Stromal cell of bone marrow (primary cell): ENCODE measurements around the gene EEF1A2.
A peak's percentile ranks its signal among the peaks of the same experiment; 100 is the strongest.

ENCODE experiments used
- DNase-seq: peaks from one replicate; pipeline ENCODE4 v3.0.0-alpha.2; 2012; ENCODE audit warnings: low read depth

The EEF1A2 gene

DNA sequence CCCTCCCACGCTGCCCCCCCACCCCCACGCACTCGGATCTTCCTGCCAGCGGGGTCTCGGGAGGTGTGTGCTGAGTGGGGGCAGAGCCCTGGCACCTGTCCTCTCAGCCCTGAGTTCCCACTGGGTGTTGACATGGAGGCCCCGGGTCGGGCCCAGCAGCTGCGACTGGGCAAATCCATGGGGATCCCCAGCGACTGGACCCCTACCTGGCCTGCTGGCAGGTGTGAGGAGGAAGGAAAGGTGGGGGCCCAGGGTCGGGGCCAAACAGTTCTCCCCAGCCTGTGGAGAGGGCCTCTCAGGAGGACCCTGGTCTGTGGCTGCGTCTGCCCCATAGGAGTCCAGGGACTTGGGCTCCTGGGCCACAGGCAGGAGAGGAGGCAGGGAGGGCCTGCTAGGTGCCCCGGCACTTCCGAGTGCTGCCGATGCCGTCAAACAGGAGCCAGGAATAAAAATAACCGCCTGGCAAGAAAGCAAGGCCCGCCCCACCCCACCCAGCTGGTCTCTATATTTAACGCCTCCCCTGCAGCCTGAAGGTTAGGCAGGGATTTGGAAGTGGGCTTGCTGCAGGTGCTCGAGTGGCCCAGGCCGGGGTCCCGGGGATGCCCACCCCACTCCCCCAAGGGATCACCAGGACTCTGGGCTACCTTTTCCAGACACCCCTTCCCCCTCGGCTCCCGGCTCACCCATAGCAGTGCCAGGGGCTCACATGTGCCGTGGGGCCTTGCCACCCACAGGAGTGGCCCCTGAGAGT, 1.4 kb upstream of the EEF1A2 start:
- no peak for DNase-seq

DNA sequence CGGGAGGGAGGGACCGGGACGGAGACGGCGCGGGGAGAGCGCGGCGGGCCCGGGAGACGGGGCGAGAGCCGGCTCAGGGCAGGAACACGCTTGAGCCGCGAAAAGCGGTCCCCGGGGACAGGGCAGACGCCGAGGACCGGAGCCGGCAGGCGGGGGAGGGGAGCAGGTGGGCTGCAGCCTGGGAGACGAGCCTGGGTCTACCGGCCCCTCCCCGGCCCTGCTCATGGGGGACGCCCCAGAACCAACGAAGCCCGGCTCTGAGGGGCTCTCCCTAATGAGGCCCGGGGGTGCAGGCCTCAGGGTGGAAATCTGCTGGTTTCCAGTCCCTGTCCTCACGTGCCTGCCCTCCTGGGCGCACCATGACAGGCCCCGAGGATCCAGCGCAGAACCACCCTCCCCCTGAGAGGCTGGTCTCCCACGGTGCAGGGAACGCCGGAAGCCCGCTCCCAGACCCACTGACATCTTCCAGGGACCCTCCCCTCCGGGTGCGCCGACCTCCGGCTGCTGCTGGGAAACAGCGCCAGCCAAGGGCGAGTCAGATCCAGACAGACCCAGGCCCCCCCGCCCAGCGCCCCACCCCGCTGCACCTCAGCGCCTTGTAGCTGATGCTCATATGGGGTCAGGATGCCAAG, 571 bp upstream of the EEF1A2 start:
- no peak for DNase-seq

DNA sequence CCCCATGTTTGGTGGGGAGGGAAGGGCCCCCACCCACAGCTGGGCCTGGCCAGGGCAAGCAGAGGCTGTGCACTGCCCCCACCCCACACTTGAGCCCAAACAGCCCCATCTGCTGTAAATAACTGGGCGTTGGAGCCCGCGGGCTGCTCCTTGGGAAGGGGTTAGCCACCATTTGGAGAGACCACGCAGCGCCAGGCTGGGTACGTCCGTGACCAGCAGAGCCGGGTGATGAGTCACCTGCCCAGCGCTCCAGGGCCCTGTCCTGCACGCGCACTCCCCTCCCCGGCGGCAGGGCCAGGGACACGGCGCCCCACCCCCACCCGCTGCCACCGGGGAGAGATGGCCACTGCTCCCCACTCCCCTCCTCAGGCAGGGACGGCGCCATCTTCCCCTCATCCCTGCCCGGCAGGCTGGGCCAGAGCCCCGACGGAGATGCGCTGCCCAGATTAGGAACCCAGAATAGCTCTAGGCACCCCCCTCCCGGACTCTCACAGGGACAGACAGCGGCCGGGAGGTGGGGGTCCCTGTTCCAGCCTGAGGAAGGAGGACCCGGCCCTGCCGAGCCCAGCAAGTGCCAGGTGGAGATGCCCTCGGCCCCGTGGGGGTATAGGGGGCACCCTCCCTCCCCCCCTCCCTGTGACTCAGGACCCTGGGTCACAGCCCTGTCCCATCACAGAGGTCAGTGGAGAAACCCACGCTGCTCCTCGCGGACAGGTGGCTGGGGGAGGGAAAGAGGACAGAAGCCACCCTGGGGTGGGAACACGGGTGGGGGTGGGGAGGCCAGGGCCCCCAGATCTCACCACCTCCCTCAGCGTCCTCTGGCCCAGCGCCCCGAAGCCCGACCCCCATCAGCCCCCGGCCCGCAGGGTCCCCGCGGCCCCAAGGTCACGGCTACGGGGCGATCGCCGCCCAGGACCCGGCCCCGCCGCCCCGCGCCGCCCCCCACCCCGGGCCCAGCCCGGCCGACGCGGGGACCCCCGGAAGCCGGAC, 642 bp downstream of the EEF1A2 start:
- DNase-seq: no peak

DNA sequence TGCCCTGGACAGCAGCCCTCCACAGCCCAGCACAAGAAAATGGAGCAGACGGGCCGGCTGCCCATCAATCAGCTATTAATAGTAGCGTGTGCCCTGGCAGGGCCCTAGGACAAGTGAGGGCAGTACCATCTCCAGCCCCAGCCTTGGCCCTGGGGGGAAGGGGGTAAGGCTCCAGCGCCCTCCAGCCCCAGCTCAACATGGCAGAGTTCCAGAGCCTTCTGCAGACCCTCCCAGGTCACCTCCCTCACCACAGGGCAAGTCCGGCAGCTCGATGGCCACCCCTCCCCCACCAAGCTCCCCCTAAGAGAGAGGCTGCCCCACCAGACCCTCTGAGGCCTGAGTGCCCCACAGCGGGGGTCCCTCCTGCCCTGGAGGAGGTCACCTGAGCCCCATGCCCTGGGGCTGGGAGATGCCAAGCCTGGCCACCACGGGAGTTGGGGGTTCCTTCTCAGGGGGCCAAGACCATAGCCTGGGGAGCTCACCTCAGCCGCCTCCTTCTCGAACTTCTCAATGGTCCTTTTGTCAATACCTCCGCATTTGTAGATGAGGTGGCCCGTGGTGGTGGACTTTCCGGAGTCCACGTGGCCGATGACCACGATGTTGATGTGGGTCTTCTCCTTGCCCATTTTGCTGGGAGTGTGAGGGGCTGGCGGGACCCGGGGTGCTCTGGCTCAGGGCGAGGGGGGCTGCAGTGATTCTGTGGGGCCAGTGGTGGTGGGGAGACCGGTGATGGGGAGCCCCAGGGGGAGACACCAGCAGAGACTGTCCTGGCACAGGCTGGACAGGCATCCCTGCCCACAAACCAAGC, 1.5 kb downstream of the EEF1A2 start:
- DNase-seq: no peak

DNA sequence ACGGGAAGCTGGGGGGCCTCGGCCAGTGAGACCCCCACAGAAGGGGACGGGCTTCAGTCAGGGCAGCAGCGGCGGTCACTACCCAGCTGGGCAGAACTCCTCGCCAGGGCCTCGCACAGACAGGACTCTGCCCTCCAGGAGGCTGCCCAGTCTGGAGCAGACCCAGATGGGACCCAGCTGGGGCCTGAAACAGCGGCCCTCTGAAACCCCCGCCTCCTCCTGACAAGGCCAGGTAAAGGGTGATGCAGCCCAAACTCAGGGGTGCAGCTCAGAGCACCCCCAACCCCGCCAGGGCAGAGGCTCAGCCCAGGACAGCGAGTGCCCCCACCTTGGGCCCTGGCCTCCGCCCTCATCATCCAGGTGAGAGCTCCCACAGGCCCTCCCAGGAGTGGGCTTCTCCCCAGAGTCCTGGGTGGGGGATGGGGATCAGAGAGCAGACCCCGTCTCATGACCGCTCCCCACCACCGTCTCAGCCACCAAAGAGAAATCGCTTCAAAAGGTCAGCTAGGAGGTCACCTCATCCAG, 2.2 kb downstream of the EEF1A2 start:
- no peak for DNase-seq

DNA sequence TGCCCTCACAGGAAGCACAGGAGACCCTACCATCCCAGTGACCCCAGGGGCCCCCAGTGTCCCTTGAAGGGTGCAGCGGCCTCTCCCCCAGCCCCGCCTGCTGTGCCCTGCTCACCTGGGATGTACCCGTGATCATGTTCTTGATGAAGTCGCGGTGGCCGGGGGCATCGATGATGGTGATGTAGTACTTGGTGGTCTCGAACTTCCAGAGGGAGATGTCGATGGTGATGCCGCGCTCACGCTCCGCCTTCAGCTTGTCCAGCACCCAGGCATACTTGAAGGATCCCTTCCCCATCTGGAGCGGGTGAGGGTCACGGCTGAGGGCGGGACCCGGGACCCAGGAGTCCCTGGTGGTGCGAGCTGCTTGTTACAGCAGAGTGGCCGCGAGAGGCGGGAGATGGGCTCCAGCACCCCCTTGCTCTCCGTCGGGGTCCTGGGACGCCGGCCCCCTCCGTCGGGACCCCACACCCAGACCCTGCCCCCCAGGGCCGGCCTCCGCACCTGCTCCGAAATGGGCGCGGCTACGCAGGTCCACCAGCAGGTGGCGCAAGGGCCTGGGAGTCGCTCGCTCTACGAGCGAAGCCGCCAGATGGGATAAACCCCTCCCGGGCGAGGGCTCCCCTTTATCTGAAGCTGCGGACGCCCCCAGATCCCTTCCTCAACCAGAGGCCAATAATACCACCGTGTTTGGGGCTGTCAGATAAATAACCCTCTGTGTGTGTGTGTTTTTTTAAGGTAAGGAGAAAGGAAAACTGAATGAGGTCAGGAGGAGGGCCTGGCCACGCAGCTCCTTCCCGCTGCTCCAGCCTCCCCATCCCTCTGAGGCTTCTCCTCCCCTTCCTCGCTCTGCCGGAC, 2.9 kb downstream of the EEF1A2 start:
- DNase-seq: peak; percentile 13

DNA sequence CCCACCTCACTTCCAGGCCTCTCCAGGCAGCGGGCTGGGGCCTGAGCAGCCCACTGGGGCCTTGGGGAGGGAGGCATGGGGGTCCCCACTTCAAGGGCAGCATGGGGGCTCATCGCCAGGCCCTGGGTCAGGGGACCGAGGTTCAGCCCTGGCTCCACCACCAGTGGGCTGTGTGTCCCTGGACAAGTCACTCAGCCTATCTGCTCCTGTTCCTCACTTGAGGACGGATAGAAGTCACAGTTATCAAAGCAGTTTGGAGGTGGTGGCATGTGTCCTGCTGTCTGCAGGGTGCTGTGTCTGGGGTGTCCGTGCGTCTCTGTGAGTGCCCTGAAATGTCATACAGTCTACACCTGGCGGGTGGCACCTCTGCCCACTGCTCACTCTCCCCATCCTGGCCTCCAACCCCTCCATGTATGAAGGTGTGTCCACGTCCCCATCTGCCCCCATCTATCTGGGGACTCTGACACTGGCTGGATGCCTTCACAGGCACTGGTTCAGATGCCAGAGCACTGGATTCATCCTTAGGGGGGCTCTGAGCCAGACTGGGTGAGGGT, 3.6 kb downstream of the EEF1A2 start:
- no peak for DNase-seq

DNA sequence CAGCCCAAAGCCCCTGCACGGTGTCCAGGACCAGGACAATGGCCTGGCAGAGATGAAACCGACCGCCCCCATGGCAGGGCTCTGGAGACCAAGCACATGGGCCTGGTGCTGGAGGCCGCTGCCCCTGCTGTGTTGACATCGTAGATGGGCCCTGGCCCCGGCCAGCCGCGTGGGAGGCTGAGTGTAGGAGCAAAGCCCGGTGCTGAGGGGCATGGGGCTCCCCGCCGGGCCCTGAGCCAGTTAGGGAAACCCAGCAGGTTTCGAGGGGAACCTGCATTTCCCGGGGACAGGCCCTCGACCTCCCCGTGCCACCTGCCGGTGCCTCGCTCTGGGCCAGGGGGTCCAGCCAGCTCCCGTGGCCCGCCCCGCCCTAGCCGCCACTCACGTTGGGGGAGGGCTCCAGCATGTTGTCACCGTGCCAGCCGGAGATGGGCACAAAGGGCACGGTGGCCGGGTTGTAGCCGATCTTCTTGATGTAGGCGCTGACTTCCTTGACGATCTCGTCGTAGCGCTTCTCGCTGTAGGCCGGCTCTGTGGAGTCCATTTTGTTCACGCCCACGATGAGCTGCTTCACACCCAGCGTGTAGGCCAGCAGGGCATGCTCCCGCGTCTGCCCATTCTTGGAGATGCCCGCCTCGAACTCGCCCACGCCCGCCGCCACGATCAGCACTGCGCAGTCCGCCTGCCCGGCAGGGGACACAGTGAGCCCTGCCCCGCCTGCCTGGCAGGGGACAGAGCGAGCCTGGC, 4.3 kb downstream of the EEF1A2 start:
- DNase-seq: no peak

DNA sequence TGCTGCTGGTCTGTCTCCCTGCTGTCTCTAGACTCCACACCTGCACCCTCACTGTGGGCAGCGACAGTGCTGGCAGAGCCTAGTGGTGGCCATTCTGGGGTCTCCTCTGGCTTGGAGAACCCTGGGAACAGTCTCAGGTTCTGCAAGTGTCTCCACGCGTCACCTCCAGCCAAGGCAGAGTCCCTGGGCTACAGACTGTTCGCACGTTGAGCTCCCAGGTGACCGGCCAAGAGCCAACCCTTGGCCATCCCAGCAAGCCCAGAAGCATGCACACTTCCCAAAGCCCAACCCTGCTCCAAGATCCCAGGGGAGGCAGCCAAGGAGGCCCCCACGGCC, 4.8 kb downstream of the EEF1A2 start:
- DNase-seq: no peak

DNA sequence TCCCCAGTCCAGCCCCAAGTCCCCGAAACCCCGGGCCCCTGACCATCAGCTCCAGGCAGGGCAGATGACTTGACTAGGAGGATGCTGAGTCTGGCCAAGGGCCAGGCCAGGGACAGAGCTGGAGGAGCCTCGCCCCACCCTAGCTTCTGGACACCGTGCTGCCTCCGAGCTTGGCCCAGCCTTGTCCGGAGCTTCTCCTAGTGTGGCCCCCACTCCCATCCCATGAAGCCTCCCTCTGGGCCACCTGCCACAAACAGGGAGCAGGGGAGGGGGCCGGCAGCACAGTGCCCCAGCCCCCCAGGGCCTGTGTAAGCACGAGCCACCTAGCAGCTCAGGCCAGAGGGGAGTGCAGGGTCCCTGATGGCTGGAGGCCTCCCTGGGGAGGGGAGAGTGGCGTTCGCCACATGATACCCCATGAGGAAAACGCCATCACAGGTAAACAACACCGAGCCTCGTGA, 5.3 kb downstream of the EEF1A2 start:
- DNase-seq: no peak

DNA sequence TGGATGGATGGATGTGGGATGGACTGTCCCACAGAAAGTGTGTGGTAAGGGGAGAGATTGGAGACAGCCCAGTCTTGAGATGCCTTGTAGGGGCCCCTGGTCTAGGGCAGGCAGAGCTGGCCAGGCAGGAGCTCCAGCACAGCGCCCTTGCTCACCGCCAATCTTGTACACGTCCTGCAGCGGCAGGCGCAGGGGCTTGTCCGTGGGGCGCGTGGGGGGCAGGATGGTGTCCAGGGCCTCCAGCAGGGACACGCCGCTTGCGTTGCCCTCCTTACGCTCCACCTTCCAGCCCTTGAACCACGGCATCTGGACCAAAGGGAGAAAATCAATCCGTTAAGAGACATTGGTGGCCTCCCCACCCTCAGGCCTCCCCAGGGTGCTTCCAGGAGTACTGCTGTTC, 5.9 kb downstream of the EEF1A2 start:
- DNase-seq: no peak

DNA sequence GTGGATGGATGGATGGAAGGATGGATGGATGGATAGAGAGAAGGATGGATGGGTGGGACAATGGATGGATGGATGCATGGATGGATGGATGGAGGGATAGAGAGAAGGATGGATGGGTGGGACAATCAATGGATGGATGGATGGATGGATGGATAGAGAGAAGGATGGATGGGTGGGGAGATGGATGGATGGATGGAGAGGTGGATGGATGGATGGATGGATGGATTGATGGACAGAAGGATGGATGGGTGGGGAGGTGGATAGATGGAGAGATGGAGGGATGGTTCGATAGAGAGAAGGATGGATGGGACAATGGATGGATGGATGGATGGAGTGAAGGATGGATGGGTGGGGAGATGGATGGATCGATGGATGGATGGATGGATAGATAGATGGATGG, 6.4 kb downstream of the EEF1A2 start:
- no peak for DNase-seq

DNA sequence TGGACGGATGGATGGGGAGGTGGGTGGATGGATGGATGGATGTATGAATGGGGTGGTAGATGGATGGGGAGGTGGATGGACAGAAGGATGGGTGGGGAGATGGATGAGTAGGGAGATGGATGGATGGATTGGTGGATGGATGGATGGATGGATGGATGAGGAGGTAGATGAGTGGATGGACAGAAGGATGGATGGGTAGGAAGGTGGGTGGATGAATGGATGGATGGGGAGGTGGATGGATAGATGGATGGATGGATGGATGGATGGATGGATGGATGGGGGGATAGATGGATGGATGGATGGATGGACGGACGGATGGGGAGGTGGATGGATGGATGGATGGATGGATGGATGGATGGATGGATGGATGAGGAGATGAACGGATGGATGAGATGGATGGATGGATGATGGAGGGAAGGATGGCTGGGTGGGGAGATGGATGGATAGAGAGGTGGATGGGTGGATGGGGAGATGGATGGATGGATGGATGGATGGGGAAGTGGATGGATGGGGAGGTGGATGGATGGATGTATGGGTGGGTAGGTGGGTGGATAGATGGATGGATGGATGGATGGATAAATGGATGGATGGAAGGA, 7.2 kb downstream of the EEF1A2 start:
- DNase-seq: no peak

DNA sequence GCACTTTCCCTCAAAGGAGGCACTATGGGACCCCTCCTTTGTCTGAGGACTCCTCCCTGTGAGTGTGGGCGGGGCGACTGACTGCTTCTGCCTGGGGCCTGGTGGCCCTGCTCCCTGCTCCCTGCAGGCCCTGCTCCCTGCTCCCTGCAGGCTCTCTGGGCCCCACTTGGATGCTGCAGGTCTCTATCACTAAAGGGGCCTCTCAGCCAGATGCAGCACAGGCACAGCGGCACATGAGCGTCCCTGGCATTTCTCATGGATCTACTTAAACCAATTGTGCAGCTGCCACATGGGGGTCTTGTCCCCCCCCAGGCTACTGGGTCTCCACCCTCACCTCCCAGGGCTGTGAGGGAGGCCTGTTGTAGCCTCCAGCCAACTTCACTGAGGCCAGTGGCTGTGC, 7.8 kb downstream of the EEF1A2 start:
- DNase-seq: no peak

DNA sequence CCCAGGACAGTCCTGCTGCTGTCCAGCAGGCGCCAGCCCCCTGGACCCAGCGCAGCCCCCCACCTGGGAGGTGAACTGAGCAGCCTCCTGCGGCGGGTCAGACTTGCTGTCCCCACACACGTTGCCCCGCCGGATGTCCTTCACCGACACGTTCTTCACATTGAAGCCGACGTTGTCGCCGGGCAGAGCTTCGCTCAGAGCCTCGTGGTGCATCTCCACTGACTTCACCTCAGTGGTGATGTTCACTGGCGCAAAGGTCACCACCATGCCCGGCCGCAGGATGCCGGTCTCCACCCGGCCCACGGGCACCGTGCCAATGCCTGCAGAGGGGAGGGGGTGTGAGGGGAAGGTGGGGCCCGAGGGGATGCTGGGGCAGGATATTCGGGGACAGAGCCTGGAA, 8.5 kb downstream of the EEF1A2 start:
- no peak for DNase-seq

DNA sequence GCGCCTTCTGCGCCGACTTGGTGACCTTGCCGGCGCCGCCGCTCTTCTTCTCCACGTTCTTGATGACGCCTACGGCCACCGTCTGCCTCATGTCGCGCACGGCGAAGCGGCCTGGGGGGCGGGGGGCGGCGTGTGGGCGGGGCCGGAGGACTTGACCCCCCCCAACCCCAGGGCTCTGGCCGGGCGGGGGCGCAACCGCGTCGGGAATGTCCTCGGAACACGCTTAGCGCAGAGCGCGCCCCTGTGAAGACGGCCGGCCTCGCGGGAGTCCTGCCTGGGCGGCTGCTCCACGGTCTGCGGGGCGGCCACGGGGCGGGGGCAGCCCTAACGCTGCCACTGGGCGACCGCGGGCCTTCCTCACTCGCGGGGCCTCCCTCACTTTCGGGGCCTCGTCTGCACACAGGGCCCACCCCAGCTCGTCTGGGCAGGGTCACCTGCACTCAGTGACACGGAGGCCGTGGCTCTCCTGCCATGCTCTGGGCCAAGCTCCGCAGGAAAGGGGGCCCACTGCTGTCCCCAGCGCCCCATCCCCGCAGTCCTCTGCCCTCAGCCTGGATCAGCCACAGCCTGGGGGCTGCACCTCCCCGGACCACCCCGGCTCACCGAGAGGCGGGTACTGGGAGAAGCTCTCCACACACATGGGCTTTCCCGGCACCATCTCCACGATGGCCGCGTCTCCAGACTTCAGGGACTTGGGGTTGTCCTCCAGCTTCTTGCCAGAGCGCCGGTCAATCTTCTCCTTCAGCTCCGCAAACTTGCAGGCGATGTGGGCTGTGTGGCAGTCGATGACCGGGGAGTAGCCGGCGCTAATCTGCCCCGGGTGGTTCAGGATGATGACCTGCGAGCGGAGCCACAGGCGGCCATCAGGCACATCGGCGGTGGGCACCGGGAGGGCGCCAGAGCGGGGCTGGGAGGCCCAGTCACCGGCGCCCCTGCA, 10.3 kb downstream of the EEF1A2 start:
- no peak for DNase-seq

DNA sequence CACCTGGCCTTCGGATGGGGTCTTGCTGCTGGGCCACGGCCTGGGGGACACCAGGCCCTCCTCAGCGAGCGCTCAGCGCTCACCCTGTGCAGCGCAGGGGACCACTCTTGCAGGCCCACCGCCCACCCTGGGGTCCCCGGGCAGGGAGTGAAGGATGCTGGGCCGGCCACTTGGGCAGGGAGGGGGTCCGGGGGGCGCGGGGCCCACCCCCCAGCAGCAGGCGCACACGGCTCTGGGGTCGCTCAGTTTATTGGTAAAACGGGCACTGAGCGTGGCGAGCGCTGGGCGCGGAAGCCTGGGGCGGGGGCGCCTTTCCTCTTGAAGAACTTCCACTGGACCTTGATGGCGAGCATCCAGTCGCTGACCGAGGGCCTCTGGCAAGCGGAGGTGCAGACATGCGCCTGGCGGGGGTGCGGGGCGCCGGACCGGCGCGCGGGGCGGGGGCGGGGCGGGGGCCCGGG, 11.1 kb downstream of the EEF1A2 start:
- DNase-seq: no peak
